GM13977 (cell line): ENCODE data around the gene KDM1B.
"Not testable (repeated sequence)": the region's sequence is repeated elsewhere in the genome, so short reads cannot be mapped to it uniquely, and the experiment has no call there.

Experiments
- DNase-seq: peaks from one replicate; pipeline ENCODE4 v3.0.0; 2012; ENCODE audit warnings: low spot score
- CTCF ChIP-seq: IDR thresholded peaks from 2 replicates; pipeline ENCODE4 v1.5.1; 2012; ENCODE audit warnings: mild to moderate bottlenecking, control low read depth; ENCODE audit not compliant: insufficient read depth; ENCODE audit errors: extremely low read depth, missing control alignments
- in situ Hi-C: fragments of 300-500 bp; cut with MboI; formaldehyde crosslinking; loops from one replicate; pipeline ENCODE4 v1.12.0; 2022; ENCODE audit warnings: low sequenced_read_pairs, low pct_unique_long_range_greater_than_20kb, mixed read lengths, inconsistent platforms; ENCODE audit not compliant: unreplicated experiment

KDM1B gene

GRCh38 chr6:18204691-18205090 lies 49.5 kb downstream of the KDM1B start:
- DNase-seq: no peak
- in situ Hi-C loops: no loop called here
- TF ChIP-seq CTCF: no peak

GRCh38 chr6:18206591-18206990 lies 51.4 kb downstream of the KDM1B start:
- TF ChIP-seq CTCF: no peak
- in situ Hi-C loops: no loop called here
- no peak for DNase-seq

- TF ChIP-seq CTCF: no peak
- DNase-seq: no peak
- in situ Hi-C loops: no loop called here
These were observed 52.2 kb downstream of the KDM1B start for GRCh38 chr6:18207438-18207837.

- TF ChIP-seq CTCF: no peak
- DNase-seq: no peak
- in situ Hi-C loops: no loop called here
These were observed 52.7 kb downstream of the KDM1B start for GRCh38 chr6:18207949-18208348.

GRCh38 chr6:18208778-18209177 lies 53.6 kb downstream of the KDM1B start:
- in situ Hi-C loops, DNase-seq: not testable (repeated sequence)

GRCh38 chr6:18209539-18210197 lies 54.4 kb downstream of the KDM1B start:
- DNase-seq: no peak
- in situ Hi-C loops: no loop called here
- TF ChIP-seq CTCF: no peak

GRCh38 chr6:18210707-18211106 lies 55.5 kb downstream of the KDM1B start:
- in situ Hi-C loops: no loop called here
- TF ChIP-seq CTCF: no peak
- DNase-seq: no peak
